HepG2 (cell line): ENCODE data around the gene MIB2. TPM values are rescaled to one million over a fixed set of nuclear protein-coding genes. Genes with fewer than 3 reads are reported as not detected.

Source experiments
- ARNT ChIP-seq: fragments of 450-650 bp; IDR thresholded peaks from 2 replicates; pipeline ENCODE4 v1.6.1; 2017
- BCL6 ChIP-seq: IDR thresholded peaks from 2 replicates; pipeline ENCODE4 v1.6.1; 2016; ENCODE audit warnings: missing genetic modification reagents, missing compliant biosample characterization
- CBX5 ChIP-seq: sonication (generic); formaldehyde crosslinking; IDR thresholded peaks from 2 replicates; pipeline ENCODE4 v1.4.0; 2020; ENCODE audit warnings: missing genetic modification reagents, borderline replicate concordance
- CCDC6 ChIP-seq: sonication (generic); formaldehyde crosslinking; IDR thresholded peaks from 2 replicates; pipeline ENCODE4 v1.8.1; 2022; ENCODE audit warnings: mild to moderate bottlenecking, missing genetic modification reagents, moderate library complexity
- GABPA ChIP-seq, 2 experiments: IDR thresholded peaks; 2 replicates each; pipeline ENCODE4 v1.6.1; 2011 to 2016; ENCODE audit warnings: low read depth in 2 of 2, low read length in 1 of 2, missing biosample characterization in 1 of 2, missing genetic modification characterization in 1 of 2
- NR3C1 ChIP-seq: sonication (generic); formaldehyde crosslinking; IDR thresholded peaks from 2 replicates; pipeline ENCODE4 v1.4.0; 2020; ENCODE audit warnings: missing genetic modification reagents
- TCF12 ChIP-seq, 2 experiments: fragments of 450-650 bp in 1 of 2; sonication (generic) in 1 of 2; formaldehyde crosslinking in 1 of 2; IDR thresholded peaks; 2 replicates each; pipeline versions ENCODE4 v1.6.1 to v1.8.0; 2017 to 2022; ENCODE audit warnings: antibody characterized with exemption in 1 of 2, mild to moderate bottlenecking in 1 of 2, missing genetic modification reagents in 1 of 2, moderate library complexity in 1 of 2
- YEATS4 ChIP-seq: sonication (generic); formaldehyde crosslinking; IDR thresholded peaks from 2 replicates; pipeline ENCODE4 v1.4.0; 2020; ENCODE audit warnings: missing genetic modification reagents, borderline replicate concordance
- ZNF280D ChIP-seq: sonication (generic); formaldehyde crosslinking; IDR thresholded peaks from 2 replicates; pipeline ENCODE4 v1.5.1; 2020; ENCODE audit warnings: mild to moderate bottlenecking, missing genetic modification reagents
- ZNF350 ChIP-seq: sonication (generic); formaldehyde crosslinking; IDR thresholded peaks from 2 replicates; pipeline ENCODE4 v1.4.0; 2020; ENCODE audit warnings: mild to moderate bottlenecking, low read depth, missing genetic modification reagents, borderline replicate concordance
- ZNF432 ChIP-seq: sonication (generic); formaldehyde crosslinking; IDR thresholded peaks from 2 replicates; pipeline ENCODE4 v1.5.0; 2020; ENCODE audit warnings: missing genetic modification reagents, mild to moderate bottlenecking, borderline replicate concordance
- ZNF564 ChIP-seq: sonication (generic); formaldehyde crosslinking; IDR thresholded peaks from 2 replicates; pipeline ENCODE4 v1.8.1; 2023; ENCODE audit warnings: mild to moderate bottlenecking, missing genetic modification reagents
- ZNF614 ChIP-seq: IDR thresholded peaks from 2 replicates; pipeline ENCODE4 v1.6.1; 2018; ENCODE audit warnings: missing biosample characterization, missing genetic modification reagents, inconsistent platforms, borderline replicate concordance
- ZNF768 ChIP-seq: sonication (generic); formaldehyde crosslinking; IDR thresholded peaks from 2 replicates; pipeline ENCODE4 v1.4.0; 2020; ENCODE audit warnings: missing genetic modification reagents
- ZNF850 ChIP-seq: sonication (generic); formaldehyde crosslinking; conservative IDR thresholded peaks from 2 replicates; pipeline ENCODE4 v1.9.0; 2021; ENCODE audit warnings: mild to moderate bottlenecking, missing genetic modification reagents
- ZSCAN25 ChIP-seq: sonication (generic); formaldehyde crosslinking; IDR thresholded peaks from 2 replicates; pipeline ENCODE4 v1.8.0; 2022; ENCODE audit warnings: mild to moderate bottlenecking, missing genetic modification reagents
- polyA plus RNA-seq, 8 experiments: library from polyadenylated mRNA; depleted of rRNA in 3 of 8; stranded (reverse) in 7 of 8; unstranded in 1 of 8; fragments of >200 nt; fragmentation: Illumina TruSeq in 4 of 8; extraction: Trizol in 4 of 8; gene quantifications; 2 replicates each; pipeline versions ENCODE4 v1.2.1 to v1.2.3, GENCODE V29; 2011 to 2016; ENCODE audit warnings: low read depth in 4 of 8, missing spikeins in 1 of 8, mixed read lengths in 1 of 8; ENCODE audit not compliant: insufficient read depth in 1 of 8
- total RNA-seq, 5 experiments: library from RNA; depleted of rRNA; stranded (reverse); fragments of >200 nt; fragmentation: Illumina TruSeq; extraction: Trizol; gene quantifications; 2 replicates each; pipeline ENCODE4 v1.2.3, GENCODE V29; 2016; ENCODE audit warnings: low read depth in 1 of 5
- TF ChIP-seq, protein P1 (sequence below): sonication (generic); formaldehyde crosslinking; IDR thresholded peaks from 2 replicates; pipeline ENCODE4 v1.5.0; 2020; ENCODE audit warnings: missing genetic modification reagents, mild to moderate bottlenecking, borderline replicate concordance
- TF ChIP-seq, protein P2 (sequence below): sonication (generic); formaldehyde crosslinking; IDR thresholded peaks from 2 replicates; pipeline ENCODE4 v1.5.1; 2020; ENCODE audit warnings: missing genetic modification reagents, mild to moderate bottlenecking, borderline replicate concordance
- TF ChIP-seq, protein P3 (sequence below): sonication (generic); formaldehyde crosslinking; IDR thresholded peaks from 2 replicates; pipeline ENCODE4 v1.4.0; 2020; ENCODE audit warnings: missing genetic modification reagents

MIB2 gene
- total and polyA plus RNA-seq, 2 of the 13 experiments (the other 11 are each of a cell fraction or from before 2014, with no cell fraction given), result 19.9 to 30.4 TPM

DNA sequence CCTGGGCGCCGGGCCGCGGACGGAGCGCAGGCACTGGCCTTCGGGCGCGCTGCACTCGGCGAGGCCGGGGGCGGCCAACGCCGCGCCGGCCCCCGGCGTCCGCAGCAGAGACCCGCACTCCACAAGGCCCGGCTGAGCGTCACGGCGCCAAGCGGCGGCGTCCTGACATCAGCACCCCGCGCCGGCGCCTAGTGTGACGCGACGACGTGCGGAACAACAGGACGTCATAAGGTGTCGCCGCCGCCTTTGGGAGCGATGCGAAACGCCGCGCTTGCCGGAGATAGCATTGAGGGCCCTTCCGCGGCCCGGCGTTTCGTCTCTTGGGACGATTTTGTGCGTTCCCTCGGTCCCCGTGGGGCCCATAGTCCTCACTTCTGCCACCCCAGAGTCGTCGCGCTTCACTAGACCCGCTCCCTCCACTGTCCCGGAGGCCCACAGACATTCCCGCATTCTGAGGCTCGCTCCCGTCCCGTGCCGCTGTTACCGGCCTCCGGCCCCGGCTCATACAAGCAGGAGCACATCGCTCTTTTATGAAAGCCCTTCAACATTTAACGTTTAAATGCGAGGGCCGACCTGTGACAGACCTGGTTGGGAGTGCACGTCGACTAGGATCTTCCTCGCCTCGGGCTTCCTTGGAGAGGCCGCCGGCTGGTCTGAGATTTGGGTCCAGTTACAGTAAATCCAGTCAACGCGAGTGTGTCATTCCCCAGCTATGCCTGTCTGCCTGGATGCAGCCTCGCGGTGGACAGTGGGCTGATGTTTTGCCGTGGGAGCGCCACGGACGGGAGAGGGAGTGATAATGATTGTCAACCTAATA is 40.4 kb upstream of the MIB2 start, which contains the start of gene SSU72 (continued):
- no peak for TF ChIP-seq ZNF280D (CRISPR knock-in tag)
- TF ChIP-seq, protein P1, sequence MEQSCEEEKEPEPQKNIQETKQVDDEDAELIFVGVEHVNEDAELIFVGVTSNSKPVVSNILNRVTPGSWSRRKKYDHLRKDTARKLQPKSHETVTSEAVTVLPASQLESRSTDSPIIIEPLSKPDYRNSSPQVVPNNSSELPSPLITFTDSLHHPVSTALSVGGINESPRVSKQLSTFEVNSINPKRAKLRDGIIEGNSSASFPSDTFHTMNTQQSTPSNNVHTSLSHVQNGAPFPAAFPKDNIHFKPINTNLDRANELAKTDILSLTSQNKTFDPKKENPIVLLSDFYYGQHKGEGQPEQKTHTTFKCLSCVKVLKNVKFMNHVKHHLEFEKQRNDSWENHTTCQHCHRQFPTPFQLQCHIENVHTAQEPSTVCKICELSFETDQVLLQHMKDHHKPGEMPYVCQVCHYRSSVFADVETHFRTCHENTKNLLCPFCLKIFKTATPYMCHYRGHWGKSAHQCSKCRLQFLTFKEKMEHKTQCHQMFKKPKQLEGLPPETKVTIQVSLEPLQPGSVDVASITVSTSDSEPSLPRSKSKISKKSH, result no peak; the same call in 1 of the 2 replicates
- peak; percentile 23 for TF ChIP-seq ZSCAN25 (CRISPR knock-in tag)
- no peak for TF ChIP-seq NR3C1 (CRISPR knock-in tag)
- TF ChIP-seq ZNF768, result peak; percentile 12; the same call in 1 of the 2 replicates
- peak; percentile 61; the same call in 1 of the 2 replicates for TF ChIP-seq CCDC6 (CRISPR knock-in tag)
- TF ChIP-seq TCF12 (IDR thresholded peaks at IDR 0.05), result no peak
- no peak for TF ChIP-seq TCF12 (CRISPR knock-in tag; IDR thresholded peaks at IDR 0.05)
- TF ChIP-seq ZNF350 (CRISPR knock-in tag), result no peak; the same call in 1 of the 2 replicates
- TF ChIP-seq YEATS4 (CRISPR knock-in tag), result peak; percentile 84; the same call in 1 of the 2 replicates
- no peak for TF ChIP-seq ARNT
- TF ChIP-seq, protein P2, sequence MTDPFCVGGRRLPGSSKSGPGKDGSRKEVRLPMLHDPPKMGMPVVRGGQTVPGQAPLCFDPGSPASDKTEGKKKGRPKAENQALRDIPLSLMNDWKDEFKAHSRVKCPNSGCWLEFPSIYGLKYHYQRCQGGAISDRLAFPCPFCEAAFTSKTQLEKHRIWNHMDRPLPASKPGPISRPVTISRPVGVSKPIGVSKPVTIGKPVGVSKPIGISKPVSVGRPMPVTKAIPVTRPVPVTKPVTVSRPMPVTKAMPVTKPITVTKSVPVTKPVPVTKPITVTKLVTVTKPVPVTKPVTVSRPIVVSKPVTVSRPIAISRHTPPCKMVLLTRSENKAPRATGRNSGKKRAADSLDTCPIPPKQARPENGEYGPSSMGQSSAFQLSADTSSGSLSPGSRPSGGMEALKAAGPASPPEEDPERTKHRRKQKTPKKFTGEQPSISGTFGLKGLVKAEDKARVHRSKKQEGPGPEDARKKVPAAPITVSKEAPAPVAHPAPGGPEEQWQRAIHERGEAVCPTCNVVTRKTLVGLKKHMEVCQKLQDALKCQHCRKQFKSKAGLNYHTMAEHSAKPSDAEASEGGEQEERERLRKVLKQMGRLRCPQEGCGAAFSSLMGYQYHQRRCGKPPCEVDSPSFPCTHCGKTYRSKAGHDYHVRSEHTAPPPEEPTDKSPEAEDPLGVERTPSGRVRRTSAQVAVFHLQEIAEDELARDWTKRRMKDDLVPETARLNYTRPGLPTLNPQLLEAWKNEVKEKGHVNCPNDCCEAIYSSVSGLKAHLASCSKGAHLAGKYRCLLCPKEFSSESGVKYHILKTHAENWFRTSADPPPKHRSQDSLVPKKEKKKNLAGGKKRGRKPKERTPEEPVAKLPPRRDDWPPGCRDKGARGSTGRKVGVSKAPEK (CRISPR knock-in tag), result no peak
- peak; percentile 44 for TF ChIP-seq GABPA (IDR thresholded peaks at IDR 0.05; ENCODE audit: low read depth, low read length)
- TF ChIP-seq GABPA (CRISPR knock-in tag; IDR thresholded peaks at IDR 0.05; ENCODE audit: low read depth), result peak; percentile 86
- TF ChIP-seq, protein P3, sequence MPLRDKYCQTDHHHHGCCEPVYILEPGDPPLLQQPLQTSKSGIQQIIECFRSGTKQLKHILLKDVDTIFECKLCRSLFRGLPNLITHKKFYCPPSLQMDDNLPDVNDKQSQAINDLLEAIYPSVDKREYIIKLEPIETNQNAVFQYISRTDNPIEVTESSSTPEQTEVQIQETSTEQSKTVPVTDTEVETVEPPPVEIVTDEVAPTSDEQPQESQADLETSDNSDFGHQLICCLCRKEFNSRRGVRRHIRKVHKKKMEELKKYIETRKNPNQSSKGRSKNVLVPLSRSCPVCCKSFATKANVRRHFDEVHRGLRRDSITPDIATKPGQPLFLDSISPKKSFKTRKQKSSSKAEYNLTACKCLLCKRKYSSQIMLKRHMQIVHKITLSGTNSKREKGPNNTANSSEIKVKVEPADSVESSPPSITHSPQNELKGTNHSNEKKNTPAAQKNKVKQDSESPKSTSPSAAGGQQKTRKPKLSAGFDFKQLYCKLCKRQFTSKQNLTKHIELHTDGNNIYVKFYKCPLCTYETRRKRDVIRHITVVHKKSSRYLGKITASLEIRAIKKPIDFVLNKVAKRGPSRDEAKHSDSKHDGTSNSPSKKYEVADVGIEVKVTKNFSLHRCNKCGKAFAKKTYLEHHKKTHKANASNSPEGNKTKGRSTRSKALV (CRISPR knock-in tag), result no peak
- TF ChIP-seq ZNF850, result no peak
- no peak for TF ChIP-seq CBX5
- 0 out of 2 replicates have a peak, but pooled peaks have one; percentile 25 for TF ChIP-seq BCL6 (CRISPR knock-in tag)
- no peak for TF ChIP-seq ZNF564 (CRISPR knock-in tag)
- TF ChIP-seq ZNF614 (CRISPR knock-in tag), result peak; percentile 56; the same call in 1 of the 2 replicates
- TF ChIP-seq ZNF432 (CRISPR knock-in tag), result no peak
